Erythroblast (primary cell): Measurements from ENCODE around the gene CFAP70.

Experiments
- DNase-seq, 2 experiments: peaks; one replicate each; lab custom pipeline; 2025; lab: John Stamatoyannopoulos, UW
- GATA1 ChIP-seq: IDR thresholded peaks from 2 replicates; pipeline ENCODE4 v1.6.1; 2011; ENCODE audit warnings: low read depth, mild to moderate bottlenecking, control low read depth, low read length, moderate library complexity
- POLR2A ChIP-seq: IDR thresholded peaks from 2 replicates; pipeline ENCODE4 v1.6.1; 2011; ENCODE audit warnings: mild to moderate bottlenecking, low read length

The CFAP70 gene

DNA sequence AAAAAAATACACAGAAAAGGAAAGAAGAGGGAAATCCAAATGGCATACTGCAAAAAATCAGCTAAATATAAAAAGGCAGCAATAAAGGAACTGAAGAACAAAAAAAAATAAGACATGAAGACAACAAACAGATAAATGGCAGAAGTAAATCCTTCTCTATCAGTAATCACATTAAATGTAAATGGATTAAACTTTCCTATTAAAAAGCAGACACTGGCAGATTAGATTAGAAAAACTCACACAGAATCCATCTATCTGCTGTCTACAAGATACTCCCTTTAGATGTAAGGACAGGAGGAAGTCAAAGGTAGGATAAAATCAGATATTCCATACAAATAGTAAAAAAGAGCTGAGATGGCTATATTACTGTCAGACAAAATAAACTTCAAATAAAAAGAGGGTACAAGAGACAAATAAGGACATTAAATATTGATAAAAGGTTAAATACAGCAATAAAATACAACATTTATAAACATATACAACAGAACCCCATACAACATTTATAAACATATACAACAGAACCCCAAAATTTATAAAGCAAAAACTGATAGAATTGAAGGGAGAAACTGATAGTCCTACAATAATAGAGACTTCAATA lies 51.4 kb downstream of the CFAP70 start:
- no peak for TF ChIP-seq POLR2A
- TF ChIP-seq GATA1, result no peak
- DNase-seq, result no peak

GRCh38 chr10:73306171-73306708 lies 52.4 kb downstream of the CFAP70 start:
- no peak for DNase-seq
- no peak for TF ChIP-seq GATA1
- no peak for TF ChIP-seq POLR2A

GRCh38 chr10:73296946-73297345 lies 61.7 kb downstream of the CFAP70 start:
- TF ChIP-seq GATA1 (no peak), POLR2A (no peak)
- DNase-seq, result no peak

GRCh38 chr10:73293461-73293860 lies 65.2 kb downstream of the CFAP70 start:
- TF ChIP-seq GATA1, result no peak
- TF ChIP-seq POLR2A, result no peak
- no peak for DNase-seq

GRCh38 chr10:73289958-73290357 lies 68.7 kb downstream of the CFAP70 start:
- DNase-seq, result no peak
- TF ChIP-seq GATA1, result no peak
- TF ChIP-seq POLR2A, result no peak

GRCh38 chr10:73287441-73287840 lies 71.2 kb downstream of the CFAP70 start:
- TF ChIP-seq POLR2A, result no peak
- no peak for TF ChIP-seq GATA1
- no peak for DNase-seq

DNA sequence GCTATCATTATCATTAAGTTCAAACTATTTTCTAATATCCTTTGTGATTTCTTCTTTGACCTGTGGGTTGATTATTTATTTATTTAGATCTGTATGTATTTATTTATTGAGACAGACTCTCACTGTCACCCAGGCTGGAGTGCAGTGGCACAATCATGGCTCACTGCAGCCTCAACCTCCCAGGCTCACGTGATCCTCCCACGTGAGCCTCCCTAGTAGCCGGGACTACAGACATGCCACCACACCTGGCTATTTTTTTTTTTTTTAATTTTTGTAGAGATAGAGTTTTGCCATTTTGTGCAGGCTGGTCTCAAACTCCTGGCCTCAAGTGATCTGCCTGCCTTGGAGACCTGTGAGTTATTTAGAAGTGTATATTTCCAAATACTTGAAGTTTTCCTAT lies 77.6 kb downstream of the CFAP70 start:
- DNase-seq, result no peak
- TF ChIP-seq POLR2A (no peak), GATA1 (no peak)

DNA sequence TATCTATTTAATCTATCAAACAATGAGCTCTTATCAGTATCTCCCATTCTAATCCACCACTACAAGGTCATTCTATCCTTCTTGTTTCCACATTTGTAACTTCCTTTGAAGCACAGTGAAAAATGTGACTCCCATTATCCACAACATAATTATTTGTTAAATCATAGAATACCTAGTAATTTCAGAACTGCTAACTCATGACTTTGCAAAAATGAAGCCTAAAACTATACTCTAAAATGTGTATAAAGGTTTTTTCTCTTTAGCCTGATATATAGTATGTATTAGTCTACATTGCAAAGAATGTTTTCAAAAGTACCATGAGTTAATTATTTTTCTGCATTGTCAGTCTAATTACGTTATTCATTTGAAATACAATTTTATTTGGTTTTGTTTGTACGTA lies 94.2 kb downstream of the CFAP70 start:
- TF ChIP-seq GATA1, result no peak
- TF ChIP-seq POLR2A, result no peak
- no peak for DNase-seq

- DNase-seq, result peak; percentile 34 to 58
- TF ChIP-seq POLR2A (no peak), GATA1 (no peak)
These were observed 94.8 kb downstream of the CFAP70 start for GRCh38 chr10:73263693-73264347.

GRCh38 chr10:73262880-73263555 lies 95.6 kb downstream of the CFAP70 start:
- no peak for DNase-seq
- TF ChIP-seq POLR2A (no peak), GATA1 (no peak)

- DNase-seq, result peak; percentile 13 to 53
- TF ChIP-seq GATA1, result no peak
These were observed 96.4 kb downstream of the CFAP70 start for GRCh38 chr10:73262105-73262730.

DNA sequence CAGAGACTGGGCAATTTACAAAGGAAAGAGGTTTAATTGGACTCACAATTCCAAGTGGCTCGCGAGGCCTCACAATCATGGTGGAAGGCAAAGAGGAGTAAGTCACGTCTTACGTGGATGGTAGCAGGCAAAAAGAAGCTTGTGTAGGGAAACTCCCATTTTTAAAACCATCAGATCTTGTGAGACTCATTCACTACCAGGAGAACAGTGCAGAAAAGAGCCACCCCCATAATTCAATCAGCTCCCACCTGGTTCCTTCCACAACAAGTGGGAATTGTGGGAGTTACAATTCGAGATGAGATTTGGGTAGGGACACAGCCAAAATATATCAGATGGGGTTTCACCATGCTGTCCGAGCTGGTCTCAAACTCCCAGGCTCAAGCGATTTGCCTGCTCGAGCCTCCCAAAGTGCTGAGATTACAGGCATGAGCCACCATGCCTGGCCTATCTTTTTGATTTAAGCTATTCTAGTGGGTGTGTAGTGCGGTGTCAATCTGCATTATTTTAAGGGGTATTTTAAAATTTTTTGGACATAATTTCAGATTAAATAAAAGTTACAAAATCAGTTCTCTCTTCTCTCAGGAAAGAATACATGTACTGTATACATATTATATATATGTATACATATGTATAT lies 97.2 kb downstream of the CFAP70 start:
- no peak for DNase-seq
- TF ChIP-seq POLR2A, result no peak
- TF ChIP-seq GATA1, result no peak

DNA sequence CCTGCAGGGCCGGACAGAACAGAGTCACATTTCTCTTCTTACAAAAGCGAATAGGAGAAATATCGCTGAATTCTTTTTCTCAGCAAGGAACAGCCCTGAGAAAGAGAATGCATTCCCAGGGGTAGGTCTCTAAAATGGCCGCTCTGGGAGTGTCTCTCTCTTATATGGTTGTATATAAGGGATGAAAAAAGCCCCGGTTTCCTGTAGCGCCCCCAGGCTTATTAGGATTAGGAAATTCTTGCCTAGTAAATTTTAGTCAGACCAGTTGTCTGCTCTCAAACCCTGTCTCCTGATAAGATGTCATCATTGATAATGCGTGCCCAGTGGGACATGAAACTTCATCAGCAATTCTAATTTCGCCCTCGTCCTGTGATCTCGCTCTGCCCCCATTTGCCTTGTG lies 100.1 kb downstream of the CFAP70 start:
- DNase-seq, result peak; percentile 25 to 33

- peak; percentile 55 to 62 for DNase-seq
- TF ChIP-seq GATA1 (no peak), POLR2A (no peak)
These were observed 105.5 kb downstream of the CFAP70 start for GRCh38 chr10:73253225-73253555.
